Fibroblast of lung (primary cell): Measurements from ENCODE around the gene STAG3.

Source experiments
- EZH2 ChIP-seq: IDR thresholded peaks from 2 replicates; pipeline ENCODE4 v1.5.1; 2012; ENCODE audit warnings: low read length, control low read depth, mild to moderate bottlenecking; ENCODE audit errors: missing control alignments
- TF ChIP-seq, protein P1 (sequence below), 2 donors: IDR thresholded peaks in 1 of 2; conservative IDR thresholded peaks in 1 of 2; 1 replicate in 1 of 2; 2 replicates in 1 of 2; pipeline ENCODE4 v1.5.1; 2011 to 2012; ENCODE audit warnings: low read length in 2 of 2, control low read depth in 1 of 2, inconsistent platforms in 1 of 2, low read depth in 1 of 2, mild to moderate bottlenecking in 1 of 2

DNA sequence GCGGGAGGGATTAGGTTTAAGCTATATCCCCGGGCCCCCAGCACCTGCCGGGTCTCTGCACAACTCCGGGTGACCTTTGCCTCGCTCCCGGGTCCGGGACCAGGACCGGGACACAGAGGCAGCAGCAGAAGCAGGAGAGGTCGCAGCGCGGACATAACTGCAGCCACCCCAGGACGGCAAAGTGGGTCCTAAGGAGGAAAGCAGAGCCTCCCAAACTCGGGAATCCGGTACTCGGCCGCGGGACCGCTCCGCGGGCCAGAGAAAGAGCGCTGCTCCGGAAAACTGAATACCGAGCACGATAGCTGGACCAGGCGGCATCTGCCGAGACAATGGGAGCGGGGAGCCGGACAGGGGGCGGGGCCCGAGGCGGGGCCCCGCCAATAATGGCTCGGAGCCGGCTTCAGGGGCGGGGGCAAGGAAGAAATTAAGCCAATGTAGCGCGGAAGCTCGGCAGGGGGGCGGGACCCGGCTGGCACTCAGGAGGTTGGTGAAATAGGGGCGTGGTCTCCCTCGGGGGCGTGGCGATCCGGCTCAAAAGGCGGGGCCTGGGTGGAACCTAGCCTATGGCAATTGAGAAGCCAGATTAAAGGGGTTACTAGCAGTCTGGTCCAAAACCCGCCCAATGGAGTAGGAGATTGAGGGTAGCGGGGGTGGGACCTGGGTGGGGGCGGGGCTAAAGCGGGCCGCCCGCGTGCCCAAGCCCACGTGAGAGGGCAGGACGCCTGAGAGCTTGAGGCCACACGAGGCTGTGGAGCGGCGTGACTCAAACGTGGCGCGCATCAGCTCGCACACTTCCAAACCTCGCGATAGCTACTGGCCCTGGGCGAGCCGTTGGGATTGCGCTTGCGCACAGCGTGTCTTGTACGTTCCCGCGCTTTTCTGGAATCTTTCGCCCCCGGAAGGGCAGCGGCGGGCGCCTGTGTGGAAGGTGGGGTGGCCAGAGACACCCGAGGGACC lies at the start of gene STAG3, which contains the start of gene GPC2:
- TF ChIP-seq, protein P1, sequence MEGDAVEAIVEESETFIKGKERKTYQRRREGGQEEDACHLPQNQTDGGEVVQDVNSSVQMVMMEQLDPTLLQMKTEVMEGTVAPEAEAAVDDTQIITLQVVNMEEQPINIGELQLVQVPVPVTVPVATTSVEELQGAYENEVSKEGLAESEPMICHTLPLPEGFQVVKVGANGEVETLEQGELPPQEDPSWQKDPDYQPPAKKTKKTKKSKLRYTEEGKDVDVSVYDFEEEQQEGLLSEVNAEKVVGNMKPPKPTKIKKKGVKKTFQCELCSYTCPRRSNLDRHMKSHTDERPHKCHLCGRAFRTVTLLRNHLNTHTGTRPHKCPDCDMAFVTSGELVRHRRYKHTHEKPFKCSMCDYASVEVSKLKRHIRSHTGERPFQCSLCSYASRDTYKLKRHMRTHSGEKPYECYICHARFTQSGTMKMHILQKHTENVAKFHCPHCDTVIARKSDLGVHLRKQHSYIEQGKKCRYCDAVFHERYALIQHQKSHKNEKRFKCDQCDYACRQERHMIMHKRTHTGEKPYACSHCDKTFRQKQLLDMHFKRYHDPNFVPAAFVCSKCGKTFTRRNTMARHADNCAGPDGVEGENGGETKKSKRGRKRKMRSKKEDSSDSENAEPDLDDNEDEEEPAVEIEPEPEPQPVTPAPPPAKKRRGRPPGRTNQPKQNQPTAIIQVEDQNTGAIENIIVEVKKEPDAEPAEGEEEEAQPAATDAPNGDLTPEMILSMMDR (conservative IDR thresholded peaks at IDR 0.05 in 1 of 2, IDR thresholded peaks at IDR 0.05 in 1 of 2; ENCODE audit: low read depth in 1 of 2, low read length in 2 of 2), result no peak
- no peak for TF ChIP-seq EZH2
